ENCODE data around the gene PPP1R17. TPM values are rescaled to one million over a fixed set of nuclear protein-coding genes. Genes with fewer than 3 reads are reported as not detected.

PPP1R17 gene
- total and polyA plus RNA-seq, 4 donors = not detected

DNA sequence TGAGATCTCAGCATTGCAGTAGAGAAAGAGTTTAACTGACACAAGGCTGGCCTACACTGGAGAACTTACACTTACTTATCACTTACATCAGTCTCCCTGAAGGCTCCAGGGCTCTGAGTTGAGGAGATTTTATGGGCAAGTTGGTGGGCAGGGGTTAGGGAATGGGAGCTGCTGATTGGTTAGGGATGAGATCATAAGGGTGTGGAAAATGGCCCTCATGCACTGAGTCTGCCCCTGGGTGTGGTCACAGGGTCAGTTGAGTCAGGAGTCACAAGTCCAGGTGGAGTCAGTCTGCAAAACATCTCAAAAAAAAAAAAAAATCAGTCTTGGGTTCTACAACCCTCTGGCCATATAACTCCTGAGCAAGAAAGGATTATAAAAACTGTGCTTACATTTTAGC, 60.5 kb downstream of the PPP1R17 start:
- H3K27ac ChIP-seq (ENCODE audit: low read depth in 1 of 2, low read length in 2 of 2) = no peak overlapping the region
- ATAC-seq (ENCODE audit: low FRiP score) (no peak), DNase-seq (no peak)
- H3K4me3 ChIP-seq (ENCODE audit: low read length in 2 of 2) = no peak overlapping the region
- H3K36me3 ChIP-seq (ENCODE audit: control insufficient read depth in 1 of 2, insufficient read depth in 2 of 2, low read length in 1 of 2) = no peaks in the 10 kb centered on the region
- H3K9me3 ChIP-seq (ENCODE audit: control insufficient read depth, low read length) = no peaks in the 10 kb centered on the region
- H3K4me1 ChIP-seq (ENCODE audit: control insufficient read depth in 1 of 2, insufficient read depth in 2 of 2, low read length in 2 of 2) = no peaks in the 10 kb centered on the region
- intact Hi-C loops (cut with DNase I) = loop anchor here (2.0 to 10.0 kb wide), 4 partner anchors 457 to 953 kb away; no protein-coding TSS in a partner anchor
- H3K27me3 ChIP-seq (ENCODE audit: control insufficient read depth in 1 of 2, insufficient read depth in 2 of 2, low read length in 1 of 2) = peaks cover 0 to 1% of the 10 kb centered on the region in 2 donors

DNA sequence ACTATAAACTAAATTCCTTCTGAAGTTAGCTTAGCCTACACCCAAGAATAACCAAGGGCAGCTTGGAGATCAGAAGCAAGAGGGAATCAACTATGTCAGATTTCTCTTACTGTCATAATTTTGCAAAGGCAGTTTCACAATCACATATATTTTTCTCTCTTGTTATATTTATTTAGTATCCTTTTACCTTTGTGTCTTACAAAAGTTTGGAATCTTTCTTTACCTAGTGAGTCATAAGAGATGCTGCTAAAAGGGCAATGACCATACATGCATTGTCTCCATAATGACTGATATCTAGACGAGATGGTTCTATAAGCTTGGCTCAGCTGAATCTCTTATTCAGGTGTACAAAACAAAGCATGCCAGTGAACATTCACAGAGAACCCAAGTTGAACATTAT, 61.1 kb downstream of the PPP1R17 start:
- Histone ChIP-seq H3K4me3 (ENCODE audit: low read length in 2 of 2) (no peak overlapping the region), H3K27ac (ENCODE audit: low read depth in 1 of 2, low read length in 2 of 2) (no peak overlapping the region), H3K9me3 (ENCODE audit: control insufficient read depth, low read length) (no peaks in the 10 kb centered on the region), H3K4me1 (ENCODE audit: control insufficient read depth in 1 of 2, insufficient read depth in 2 of 2, low read length in 2 of 2) (no peaks in the 10 kb centered on the region), H3K27me3 (ENCODE audit: control insufficient read depth in 1 of 2, insufficient read depth in 2 of 2, low read length in 1 of 2) (peaks cover 0 to 1% of the 10 kb centered on the region in 2 donors), H3K36me3 (ENCODE audit: control insufficient read depth in 1 of 2, insufficient read depth in 2 of 2, low read length in 1 of 2) (no peaks in the 10 kb centered on the region)
- DNase-seq = no peak
- no peak for ATAC-seq (ENCODE audit: low FRiP score)
- 87 to 95% methylated on average over 1 of the region's 1 CpG for WGBS, 2 donors
- intact Hi-C loops (cut with DNase I) = loop anchor here (5.0 to 10.0 kb wide), 3 partner anchors 597 to 953 kb away; no protein-coding TSS in a partner anchor

DNA sequence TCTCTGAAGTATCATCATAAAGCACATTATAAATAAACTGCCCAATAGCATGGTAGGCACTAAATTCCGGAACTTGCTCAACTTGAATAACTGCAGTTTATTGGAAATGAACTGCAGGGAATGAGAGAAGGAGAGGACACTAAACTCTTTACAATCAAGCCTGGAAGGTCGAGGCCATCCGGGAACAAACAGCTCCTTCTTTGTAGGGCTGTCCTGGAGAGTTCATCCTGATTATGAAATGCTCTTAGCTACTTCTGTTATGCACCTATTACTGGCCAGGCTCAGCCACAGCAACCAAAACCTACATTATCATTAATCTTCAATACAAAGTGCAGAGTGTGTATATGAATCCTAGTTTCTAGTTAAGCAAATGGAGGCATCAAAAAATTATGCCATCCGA, 64.7 kb downstream of the PPP1R17 start:
- Histone ChIP-seq H3K36me3 (ENCODE audit: control insufficient read depth in 1 of 2, insufficient read depth in 2 of 2, low read length in 1 of 2) (no peaks in the 10 kb centered on the region), H3K9me3 (ENCODE audit: control insufficient read depth, low read length) (no peaks in the 10 kb centered on the region), H3K27ac (ENCODE audit: low read depth in 1 of 2, low read length in 2 of 2) (no peak overlapping the region), H3K4me1 (ENCODE audit: control insufficient read depth in 1 of 2, insufficient read depth in 2 of 2, low read length in 2 of 2) (no peaks in the 10 kb centered on the region), H3K4me3 (ENCODE audit: low read length in 2 of 2) (no peak overlapping the region), H3K27me3 (ENCODE audit: control insufficient read depth in 1 of 2, insufficient read depth in 2 of 2, low read length in 1 of 2) (peaks cover 0 to 1% of the 10 kb centered on the region in 2 donors)
- WGBS, 2 donors = 86 to 92% methylated on average over 4 of the region's 4 CpGs
- DNase-seq (no peak), ATAC-seq (ENCODE audit: low FRiP score) (no peak)
- intact Hi-C loops (cut with DNase I) = no loop called here

Other genes starting within 250 kb of the PPP1R17 start
- under 1 TPM in 1 of 2 donors, not detected in 1; 0.09 TPM for gene ITPRID1, start 173.1 kb upstream of the PPP1R17 start, total RNA-seq
- not detected for gene ITPRID1, start 173.1 kb upstream of the PPP1R17 start, polyA plus RNA-seq

Measured in aorta (tissue), 5 donors.